HG02852 (cell line): Measurements from ENCODE around the gene HGF.
"Not testable (repeated sequence)": the region's sequence is repeated elsewhere in the genome, so short reads cannot be mapped to it uniquely, and the experiment has no call there.

Experiments
- ATAC-seq: cut with Tn5 transposase; IDR thresholded peaks from one replicate; pipeline ENCODE4 v1.9.1; 2021; ENCODE audit warnings: mild to moderate bottlenecking, moderate library complexity; ENCODE audit not compliant: unreplicated experiment

HGF gene

DNA sequence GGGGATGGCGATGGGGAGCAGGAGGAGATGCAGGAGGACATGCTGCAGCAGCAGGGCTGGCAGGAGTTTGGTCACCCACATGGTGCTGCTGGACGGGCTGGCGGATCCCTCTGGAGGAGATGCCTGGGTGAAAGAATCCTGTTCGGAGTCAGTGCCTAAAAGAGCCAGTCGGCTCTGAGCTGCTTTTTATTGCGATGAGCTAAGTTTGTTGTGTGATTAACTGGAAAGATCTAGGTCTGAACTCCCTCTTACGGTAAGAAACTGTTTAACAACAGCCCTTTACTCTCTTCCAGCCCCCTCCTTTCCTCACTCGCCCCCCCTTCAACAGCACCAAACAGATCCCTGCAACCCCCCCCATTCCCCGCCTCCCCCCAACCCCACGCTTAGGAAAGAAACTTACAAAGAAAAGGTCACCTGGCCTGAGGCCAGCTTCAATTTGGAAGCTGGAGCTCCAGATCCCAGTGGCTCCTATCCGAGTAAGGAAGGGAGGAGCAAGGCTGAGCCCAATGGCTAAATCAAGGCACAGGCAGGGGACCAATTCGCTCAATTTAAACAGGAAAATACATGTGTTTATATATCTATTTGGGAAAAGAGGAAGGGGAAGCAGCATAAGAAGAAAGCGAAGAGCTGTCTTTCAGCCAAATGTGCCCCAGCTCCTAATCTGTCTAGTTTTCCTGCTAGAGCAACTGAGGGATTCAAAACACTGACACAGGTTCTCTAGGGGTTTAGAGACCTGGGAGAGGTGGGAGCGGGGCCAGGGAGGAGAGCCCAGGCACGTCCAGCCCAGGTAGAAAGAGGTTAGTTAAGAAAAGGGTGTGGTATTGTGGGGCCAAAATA, at the start of gene HGF:
TSS of gene HGF (minus strand) at position 157 of the 837 bp plus-strand sequence. CDS start at position 81, 76 bp downstream.
- ATAC-seq = no peak

DNA sequence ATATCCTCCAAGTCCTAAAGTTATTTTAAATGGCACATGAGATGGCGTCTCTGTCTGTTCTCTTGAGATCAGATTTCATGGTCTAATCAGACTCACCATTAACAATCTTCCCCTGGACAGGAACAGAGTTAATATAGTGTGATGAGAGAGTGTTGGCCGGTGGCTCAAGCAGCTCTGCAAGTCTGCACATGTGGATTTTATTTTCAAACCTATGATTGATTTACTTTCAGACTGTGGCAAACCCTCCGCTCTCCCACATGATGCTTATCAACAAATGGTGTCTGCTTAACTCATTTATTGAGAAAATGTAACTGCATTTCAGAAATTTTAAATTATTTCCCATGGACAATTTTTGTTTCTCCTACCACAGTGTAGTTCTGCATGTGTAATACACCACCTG, 46.5 kb upstream of the HGF start:
- ATAC-seq = no peak

DNA sequence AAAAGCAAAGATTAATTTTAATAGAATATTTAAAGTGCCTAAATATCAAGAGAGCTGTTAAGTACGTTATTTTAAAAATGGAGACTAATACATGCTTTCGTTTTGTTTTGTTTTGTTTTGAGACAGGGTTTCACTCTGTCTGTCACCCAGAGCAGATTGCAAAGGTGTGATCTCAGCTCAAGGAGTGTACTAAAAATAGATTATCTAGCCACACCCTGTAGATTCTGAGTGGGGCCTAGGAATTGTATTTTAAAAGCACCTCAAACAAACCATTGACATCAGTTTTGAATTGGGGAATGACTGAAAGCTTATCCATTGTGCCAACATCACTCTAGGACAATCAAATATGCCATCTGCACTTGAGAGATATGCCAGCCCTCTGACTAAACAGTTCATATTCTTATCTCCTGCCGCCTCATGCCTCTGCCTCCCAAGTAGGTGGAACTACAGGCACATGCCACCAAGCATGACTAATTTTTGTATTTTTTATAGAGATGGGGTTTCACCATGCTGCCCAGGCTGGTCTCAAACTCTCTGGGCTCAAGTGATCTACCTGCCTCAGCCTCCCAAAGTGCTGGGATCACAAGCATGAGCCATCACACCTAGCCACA, 43.1 kb upstream of the HGF start:
- ATAC-seq = peak; percentile 97

DNA sequence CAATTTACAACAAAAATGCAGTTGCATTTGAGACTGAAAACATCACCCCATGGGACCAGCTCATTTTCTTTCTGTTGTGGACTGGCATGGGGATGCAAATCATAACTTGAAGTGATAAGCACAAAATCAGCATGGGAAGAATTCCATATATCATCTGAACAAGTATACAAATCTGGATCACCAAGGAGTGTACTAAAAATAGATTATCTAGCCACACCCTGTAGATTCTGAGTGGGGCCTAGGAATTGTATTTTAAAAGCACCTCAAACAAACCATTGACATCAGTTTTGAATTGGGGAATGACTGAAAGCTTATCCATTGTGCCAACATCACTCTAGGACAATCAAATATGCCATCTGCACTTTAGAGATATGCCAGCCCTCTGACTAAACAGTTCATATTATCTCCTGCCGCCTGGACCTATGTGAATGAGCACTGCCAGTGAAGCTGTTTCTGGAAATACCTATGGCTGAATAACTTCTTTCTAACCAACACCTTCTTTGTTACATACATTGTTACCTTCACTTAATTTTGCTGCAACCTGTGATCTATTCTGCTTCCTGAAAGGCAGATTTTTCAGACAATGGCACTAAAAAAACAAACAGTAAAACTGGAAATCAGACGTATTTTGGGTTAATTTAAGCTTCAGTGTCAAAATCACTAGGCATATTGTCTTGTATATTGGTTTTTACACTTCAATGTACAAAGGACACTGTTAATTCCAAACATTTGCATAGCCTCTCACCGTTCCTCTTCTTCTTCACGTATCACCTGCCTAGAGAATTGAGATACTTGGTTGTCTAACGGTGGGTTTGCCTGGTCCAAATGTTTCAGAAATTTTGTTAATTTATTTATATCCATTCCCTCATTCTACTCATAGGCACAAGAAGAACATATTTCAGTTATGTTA, 42.4 kb upstream of the HGF start:
- ATAC-seq = peak; percentile 58

DNA sequence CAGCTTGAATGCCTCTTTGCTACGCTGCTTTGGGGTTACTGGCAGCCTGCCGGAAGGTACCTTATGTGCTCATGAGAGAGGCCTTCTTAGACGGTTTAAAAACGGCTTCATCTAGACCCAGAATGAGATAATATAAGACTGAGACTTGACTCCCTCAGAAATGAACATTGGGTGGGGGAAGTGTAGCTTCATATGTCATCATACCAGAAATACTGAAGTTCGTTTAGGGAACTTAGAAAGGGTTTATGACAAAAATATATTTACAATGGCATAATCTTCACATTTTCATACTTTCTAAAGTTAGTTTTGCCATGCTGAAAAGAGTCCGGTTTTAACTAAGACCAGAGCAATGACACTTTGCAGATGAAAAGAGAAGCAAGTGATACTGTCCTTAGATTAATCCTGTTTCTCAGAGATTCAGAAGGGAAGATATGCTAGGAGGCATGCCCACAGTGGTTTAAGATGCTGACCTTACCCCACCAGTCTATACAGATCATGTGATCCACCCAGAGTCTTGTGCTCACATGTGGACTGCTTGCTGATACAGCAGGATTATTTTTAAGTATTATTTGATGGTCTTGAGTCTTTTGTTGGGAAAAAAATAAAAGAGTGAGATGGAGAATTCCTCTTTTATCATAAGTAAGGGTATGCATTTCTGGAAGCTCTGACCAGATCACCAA, 40.8 kb upstream of the HGF start:
- no peak for ATAC-seq

DNA sequence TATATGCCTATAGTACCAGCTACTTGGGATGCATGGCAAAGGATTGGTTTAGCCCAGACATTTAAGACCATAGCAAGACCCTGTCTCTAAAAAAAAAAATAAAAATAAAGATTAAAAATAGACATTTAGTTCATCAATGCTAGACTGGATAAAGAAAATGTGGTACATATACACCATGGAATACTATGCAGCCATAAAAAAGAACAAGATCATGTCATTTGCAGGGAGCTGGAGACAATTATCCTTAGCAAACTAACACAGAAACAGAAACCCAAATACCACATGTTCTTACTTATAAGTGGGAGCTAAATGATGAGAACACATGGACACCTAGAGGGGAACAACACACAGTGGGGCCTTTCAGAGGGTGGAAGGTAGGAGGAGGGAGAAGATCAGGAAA, 38.5 kb upstream of the HGF start:
- not testable (repeated sequence) for ATAC-seq

DNA sequence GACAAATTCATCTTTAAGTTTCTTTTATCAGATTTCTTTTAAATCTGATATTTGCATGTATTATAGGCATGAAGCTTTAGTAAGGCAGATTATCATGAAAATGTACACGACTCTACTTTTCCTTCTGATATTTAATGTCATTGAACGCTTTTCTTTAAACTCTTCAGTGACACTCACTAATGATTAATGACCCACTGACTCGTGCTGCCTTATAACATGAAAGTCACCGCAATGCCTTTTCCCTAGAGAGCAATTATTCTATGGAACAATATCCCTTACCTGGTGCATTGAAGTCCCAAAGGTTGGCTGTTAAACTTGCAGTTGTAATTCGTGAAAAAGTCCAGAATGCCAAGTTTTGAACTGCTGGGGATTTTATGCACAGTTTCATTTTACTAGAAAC, 33.4 kb upstream of the HGF start:
- no peak for ATAC-seq

DNA sequence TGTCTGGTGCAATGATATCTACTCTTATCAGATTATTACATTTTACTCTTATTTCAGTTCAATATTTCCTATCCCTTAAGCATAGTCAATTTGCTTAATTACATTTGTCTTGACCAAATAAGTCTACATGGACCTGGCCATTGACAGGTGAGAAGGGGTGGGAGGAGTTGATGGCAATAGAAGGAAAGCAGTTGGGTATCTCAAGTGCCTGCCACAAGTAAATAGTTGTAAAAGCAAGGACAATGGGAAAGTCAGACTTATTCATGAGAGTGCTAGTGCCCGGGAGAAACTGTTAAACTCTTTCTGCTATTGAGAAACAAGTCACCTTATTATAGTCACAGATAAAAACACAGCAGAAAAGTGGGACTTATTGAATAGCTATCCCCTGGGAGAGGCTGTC, 32.4 kb upstream of the HGF start:
- ATAC-seq = no peak

DNA sequence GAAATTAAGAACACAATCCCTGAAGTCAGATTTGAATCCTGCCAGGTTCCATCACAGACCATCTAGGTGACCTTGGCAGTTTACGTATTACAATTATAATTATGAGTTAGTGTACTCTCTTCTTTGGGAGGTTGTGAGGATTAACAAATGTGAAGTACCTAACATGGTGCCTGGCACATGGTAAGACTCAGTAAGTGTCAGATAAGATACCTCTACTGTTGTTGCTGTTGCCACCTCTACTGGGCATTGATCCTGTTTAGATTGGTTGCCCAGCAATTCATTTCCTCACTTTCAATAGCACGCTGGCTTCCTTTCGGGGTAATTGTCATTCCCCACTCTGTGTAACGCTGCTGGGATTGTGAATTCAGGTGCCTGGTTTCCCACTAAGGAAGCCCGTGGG, 31.7 kb upstream of the HGF start:
- ATAC-seq = no peak

DNA sequence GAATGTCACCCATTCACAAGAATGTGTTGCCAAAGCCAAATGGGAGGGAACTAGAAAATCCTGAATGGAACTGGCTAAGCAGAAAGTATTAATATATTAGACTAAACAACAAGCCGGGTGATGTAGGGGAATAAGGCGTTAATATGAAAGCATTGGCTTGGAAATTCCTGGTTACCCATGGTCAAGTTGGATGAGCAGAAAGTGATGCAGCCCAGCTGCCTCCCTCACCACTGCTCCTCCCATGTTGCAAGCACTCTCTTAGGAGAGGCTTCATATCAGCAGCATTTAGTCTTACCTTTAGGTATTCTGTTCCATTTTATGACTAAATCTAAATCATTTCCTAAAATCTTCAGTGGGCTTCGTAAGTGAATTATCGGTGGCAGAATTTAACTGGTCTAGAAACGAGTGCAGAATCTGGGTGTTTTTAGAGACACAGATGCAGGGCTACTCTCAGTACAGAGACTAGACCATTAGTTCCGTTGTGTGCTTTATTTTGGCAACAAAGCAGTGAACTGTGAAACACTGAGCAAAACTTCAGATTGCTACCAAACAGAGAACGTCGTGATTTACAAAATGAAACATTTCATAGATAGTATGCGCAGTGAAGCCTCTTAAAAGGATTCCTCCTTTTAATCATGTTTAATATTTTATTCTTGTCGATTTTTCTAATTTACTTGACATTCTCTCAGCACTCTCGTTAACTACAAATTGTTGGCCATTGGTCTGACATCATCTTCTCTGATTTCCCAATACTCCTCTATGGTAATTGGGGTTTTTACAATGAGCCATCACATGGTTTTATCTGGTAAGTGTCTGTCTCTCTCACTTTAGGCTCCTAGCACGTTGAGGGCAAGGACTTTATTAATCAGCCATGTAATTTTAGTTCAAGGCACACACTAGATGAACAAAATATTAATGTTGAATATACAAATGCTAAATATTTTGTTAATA, 22.0 kb upstream of the HGF start:
- peak; percentile 68 for ATAC-seq

DNA sequence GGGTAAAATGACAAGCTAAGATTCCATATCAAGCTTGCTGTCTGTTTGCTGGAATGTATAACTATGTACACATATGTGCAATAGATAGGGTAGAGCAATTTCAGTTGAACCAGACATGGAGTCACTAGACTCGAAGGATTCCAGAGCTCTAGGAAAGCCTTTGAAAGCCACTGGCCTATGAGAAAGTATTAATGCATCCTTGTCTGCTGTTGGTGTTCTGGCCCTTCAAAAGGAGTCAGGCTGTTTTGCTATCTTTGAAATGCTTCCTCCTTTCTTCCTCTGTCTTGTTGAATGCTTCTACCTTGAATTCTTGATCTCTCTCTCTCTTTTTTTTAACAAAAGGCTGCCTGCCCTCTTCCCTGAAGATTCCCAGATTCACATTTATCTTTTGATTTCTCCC, 20.8 kb upstream of the HGF start:
- ATAC-seq = no peak

DNA sequence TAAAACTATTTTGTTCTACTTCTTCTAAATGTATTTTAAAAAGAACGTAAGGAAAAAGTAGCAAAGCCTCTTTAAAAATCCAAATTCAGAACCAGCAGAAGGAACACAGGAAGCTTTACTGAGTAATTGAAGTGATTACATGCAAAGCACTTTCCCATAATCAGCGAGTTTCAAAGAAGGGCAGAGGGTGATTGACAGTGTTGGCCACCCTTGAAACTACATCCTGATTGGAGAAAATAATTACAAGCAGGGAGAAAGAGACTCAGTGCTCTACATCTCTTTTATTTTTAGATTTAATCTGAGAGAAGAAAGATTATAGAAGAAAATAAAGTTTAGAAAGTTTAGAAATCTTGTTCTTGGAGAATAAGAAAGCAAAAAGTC, 20.3 kb upstream of the HGF start:
- ATAC-seq = no peak

DNA sequence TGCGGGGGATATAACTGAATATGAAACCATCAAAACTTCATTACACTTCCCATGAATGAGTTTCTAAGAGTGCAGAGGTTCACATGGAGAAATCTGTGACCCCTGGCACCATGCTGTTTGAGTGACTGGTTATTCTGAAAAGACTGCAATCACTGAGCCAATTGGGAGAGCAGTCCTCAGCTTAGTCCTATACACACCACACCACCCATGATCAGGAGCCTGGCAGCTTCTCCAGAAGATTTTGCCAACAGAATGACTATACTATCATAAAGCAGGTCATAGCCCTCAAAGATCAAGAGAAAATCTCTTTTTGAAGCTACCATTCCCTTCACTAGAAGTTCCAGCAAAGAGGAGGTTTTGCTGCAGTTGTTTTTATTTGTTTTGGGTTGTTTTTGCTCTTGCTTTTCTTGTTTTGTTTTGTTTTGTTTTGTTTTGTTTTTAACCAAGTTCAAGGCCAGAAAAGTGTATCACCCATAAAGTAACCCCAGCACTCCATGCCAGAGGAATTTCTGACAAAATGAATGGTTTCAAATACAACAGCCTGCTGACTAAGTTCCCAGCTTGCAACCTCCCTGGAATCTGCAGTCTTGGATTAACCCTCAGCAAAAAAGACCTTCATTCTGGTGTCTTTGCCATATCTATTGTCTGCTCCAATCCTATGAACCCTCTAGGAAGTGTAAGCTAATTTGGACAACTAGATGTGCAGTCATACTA, 19.7 kb upstream of the HGF start:
- no peak for ATAC-seq

DNA sequence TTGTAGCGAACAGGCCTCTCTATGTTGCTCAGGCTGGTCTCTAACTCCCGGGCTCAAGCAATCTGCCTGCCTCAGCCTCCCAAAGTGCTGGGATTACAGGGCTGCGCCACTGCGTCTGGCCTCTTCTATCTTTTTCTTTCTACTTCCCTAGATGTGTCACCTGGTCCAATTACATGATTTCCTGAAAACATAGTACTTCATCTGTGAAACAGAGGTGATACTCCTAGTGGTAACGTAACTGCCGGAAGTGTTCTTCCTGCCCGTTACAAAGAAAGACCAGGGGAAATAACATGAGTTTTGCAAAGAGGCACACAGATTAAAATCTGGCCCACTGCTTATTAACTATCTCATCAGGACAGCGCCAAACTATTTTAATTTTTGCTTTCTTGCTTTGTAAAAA, 18.4 kb upstream of the HGF start:
- ATAC-seq = no peak

DNA sequence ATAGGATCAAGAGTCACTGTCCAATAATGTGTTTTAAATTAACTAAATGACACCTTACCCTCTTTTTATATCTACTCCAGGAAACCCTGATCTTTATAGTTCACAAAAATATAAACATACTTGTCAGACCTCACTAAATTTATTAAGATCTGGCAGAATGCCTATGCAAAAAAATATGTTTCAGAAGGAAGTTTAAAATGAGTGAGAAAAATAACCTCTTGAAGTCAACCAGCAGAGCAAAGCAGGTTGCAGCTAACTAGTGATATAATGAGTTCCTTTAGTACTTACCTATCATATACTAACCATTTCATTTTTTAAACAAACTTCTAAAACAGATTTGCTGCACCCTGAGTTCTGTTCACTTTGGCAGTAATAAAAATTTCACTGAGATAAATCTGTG, 14.0 kb upstream of the HGF start:
- peak; percentile 59 for ATAC-seq

DNA sequence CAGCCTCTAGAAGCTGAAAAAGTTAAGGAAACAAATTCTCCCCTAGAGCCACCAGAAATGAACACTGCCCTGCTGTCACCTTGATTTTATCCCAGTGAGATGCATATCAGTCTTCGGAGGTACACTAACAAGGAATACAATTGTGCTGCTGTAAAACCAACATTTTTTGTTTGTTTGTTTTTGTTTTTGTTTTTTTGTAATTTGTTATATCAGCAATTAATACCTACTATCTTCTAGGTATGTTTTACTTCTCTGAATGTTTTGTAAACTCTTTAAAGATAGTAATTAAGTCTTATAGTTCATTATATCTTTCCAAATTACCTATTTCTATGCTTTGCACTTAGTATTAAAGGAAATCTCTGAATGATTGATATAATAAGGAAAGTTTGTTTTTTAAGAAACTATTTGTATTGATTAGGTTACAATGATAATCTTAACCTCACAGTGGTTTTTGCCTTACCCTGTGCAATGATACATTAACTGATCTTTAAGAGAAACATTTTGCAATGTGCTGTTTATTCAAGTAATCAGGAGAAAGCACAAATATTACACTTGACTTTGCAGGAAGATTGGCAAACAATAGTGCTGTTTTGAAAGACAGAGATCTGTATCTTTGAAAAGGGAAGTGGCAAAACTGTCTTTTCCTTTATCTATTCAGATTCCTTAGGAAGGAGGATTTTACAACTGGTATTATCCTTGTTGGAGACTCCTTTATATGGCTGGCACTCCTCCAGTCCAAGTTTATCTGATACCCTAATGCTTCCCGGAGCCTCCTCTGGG, 11.3 kb upstream of the HGF start:
- no peak for ATAC-seq

DNA sequence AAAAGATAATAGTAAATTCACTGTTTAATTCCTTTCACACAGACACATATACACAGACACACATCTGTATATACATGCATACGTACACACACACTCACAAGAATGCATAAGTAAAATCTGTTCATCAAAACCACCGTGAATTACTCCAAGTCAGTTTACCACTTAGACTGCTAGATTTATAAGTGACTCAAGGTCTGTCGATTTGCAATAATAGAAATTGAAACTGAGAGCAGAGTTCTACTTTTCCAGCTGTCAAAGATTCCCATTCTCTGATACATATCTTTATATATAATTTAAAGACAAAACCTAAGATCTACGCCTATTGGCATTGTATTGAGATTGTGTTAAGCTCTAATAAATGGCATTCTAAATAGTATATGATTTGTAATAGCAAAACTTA, 9.9 kb upstream of the HGF start:
- no peak for ATAC-seq

DNA sequence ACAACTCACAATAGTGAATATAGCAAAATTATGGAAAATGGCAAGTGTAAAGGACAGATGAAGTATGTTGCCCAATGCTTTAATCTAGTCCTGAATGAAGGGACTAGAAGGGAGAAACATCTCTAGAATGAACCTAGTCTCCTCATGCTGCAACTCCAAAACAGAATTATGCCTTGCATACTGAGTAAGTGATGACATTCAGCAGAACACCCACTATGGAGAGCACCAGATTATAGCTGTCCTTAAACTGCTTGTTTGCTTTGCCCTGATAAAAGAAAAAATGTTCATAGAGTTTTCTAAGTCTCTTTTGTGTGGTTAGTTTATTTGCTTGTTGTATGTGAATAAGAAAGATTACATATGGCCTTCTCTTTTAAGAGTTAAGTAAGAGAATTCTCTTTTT, 7.8 kb upstream of the HGF start:
- ATAC-seq = no peak
